GM11168 (cell line): Measurements from ENCODE around the gene NTHL1.

ENCODE experiments used
- in situ Hi-C: fragments of 300-500 bp; cut with MboI; formaldehyde crosslinking; loops from one replicate; pipeline ENCODE4 v1.12.0; 2022; ENCODE audit warnings: low sequenced_read_pairs; ENCODE audit not compliant: unreplicated experiment

Gene NTHL1

DNA sequence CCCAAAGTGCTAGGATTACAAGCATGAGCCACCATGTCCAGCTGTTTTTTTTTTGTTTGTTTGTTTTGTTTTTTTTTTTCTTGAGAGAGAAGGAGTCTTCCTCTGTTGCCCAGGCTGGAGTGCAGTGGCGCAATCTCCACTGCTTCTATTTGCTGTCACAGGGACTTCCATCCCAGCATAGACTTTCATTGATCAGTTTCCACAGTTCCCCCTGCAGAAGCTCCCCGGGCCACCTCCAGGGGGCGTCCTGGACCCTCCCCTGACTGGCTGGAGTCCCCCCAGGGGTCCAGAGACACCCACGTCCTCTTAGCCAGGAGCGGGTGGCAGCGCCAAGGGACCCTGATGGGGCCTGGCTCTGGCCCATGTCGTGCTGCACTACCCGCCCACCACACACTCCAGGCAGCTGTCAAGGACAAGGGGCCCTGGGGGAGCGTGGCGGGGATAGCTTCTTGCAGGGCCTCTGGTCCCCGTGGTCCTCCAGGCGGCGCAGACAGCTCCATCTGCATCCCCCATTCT is 31.2 kb downstream of the NTHL1 start:
- in situ Hi-C loops = loop anchor here (10.0 to 25.0 kb wide), 2 partner anchors 128 to 471 kb away; partner anchors contain the start of genes RAB26 and TBC1D24

DNA sequence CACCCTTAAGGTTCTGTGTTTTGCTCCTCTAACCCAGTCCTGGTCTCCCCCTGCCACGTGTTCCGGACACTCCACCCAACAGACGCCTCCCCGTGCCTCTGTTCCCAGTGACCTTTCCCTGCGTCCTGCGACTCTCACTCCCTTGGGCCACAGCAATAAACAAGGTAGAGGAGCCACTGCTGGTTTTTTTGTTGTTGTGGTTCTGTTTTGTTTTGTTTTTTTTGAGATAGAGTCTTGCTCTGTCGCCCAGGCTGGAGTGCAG is 31.8 kb downstream of the NTHL1 start:
- in situ Hi-C loops = loop anchor here (10.0 to 25.0 kb wide), 2 partner anchors 129 to 471 kb away; partner anchors contain the start of genes RAB26 and TBC1D24

DNA sequence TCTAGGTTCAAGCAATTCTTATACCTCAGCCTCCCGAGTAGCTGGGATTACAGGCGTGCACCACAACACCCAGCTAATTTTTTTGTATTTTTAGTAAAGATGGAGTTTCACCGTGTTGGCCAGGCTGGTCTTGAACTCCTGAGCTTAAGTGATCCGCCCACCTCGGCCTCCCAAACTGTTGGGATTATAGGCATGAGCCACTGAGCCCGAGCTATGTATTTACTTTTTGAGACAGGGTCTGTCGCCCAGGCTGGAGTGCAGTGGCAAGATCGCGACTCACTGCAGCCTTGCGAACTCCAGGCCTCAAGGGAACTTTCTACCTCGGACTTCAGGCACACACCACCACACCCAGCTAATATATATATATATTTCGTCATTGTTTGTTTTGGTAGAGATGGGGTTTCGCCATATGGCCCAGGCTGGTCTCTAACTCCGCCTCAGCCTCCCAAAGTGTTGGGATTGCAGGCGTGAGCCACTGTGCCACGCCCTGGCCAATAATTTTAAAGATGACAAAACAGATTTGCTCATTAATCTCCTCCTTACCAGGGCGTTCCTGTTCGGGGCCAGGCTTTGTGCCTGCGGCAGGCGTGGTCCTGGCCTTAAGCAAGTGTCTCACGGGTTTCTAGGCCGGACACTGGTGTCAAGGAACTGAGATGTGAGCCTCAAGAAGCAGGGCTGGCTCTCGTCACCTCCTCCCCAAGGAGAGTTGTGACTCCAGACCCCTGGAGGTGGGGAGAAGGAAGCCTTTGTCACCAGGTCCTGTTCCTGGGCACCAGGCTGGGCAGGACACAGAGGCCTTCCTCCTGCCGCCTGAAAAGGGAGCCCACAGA is 32.3 kb downstream of the NTHL1 start:
- in situ Hi-C loops = loop anchor here (10.0 to 25.0 kb wide), 2 partner anchors 129 to 472 kb away; partner anchors contain the start of genes RAB26 and TBC1D24

DNA sequence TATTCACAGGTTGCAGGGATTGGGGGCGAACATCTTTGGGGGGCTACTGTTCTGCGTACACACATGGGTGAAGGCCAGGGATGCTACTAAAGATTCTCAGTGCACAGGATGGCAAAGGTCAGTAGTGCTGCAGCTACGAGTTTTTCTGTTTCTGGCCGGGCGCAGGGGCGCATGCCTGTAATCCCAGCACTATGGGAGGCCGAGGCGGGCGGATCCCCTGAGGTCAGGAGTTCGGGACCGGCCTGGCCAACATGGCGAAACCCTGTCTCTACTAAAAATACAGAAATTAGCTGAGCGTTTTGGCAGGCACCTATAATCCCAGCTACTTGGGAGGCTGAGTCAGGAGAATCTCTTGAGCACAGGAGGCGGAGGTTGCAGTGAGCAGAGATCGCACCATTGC is 34.1 kb downstream of the NTHL1 start:
- in situ Hi-C loops = loop anchor here (10.0 to 25.0 kb wide), 2 partner anchors 131 to 474 kb away; partner anchors contain the start of genes RAB26 and TBC1D24

DNA sequence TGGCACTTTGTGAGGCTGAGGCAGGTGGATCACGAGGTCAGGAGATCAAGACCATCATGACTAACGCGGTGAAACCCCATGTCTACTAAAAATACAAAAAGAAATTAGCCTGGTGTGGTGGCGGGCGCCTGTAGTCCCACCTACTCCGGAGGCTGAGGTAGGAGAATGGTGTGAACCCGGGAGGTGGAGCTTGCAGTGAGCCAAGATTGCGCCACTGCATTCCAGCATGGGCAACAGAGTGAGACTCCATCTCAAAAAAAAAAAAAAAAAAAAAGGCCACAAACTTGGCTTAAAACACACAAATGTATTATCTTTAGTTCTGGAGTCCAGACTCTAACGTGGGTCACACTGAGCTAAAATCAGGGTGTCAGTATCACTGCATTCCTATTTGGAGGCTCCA is 35.9 kb downstream of the NTHL1 start:
- in situ Hi-C loops = loop anchor here (10.0 to 25.0 kb wide), 2 partner anchors 133 to 476 kb away; partner anchors contain the start of genes RAB26 and TBC1D24

DNA sequence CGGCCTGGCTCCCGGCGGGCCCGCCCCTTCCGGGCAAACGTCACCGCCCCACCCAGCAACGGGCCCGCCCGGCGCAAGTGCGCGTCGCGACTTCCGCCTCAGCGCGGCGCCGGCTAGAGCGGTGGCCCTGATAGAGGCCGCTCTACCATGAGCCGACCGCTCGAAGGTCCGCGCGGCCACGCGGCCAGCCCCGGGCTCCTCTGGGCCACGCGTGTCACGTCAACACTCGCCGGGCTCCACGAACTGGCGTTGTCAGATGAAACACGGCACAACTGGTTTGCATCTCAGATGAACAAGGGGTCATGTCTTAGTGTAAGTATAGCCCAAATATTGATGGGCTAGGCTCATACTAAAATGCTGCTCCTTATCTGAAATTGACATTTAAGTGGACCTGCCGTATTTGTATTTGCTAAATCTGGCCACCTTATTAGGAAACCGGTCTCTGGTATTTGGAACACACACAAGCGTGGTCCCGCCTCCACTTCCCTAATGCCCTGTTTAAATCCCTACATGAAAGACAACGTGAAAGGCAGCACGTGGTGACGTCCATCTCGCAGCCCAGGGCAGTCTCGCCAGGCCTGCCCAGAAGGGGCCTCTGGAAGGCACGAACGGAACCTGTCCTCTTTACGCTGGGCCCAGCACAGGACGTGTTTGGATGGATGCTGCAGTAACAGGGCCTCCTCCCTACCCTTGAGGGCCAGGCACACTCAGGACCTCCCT is 37.7 kb downstream of the NTHL1 start, which contains the start of gene ZNF598:
ZNF598 (minus strand) TSS at position 31 of the 720 bp plus-strand sequence.
- in situ Hi-C loops = loop anchor here (10.0 to 25.0 kb wide), 2 partner anchors 135 to 477 kb away; partner anchors contain the start of genes RAB26 and TBC1D24

DNA sequence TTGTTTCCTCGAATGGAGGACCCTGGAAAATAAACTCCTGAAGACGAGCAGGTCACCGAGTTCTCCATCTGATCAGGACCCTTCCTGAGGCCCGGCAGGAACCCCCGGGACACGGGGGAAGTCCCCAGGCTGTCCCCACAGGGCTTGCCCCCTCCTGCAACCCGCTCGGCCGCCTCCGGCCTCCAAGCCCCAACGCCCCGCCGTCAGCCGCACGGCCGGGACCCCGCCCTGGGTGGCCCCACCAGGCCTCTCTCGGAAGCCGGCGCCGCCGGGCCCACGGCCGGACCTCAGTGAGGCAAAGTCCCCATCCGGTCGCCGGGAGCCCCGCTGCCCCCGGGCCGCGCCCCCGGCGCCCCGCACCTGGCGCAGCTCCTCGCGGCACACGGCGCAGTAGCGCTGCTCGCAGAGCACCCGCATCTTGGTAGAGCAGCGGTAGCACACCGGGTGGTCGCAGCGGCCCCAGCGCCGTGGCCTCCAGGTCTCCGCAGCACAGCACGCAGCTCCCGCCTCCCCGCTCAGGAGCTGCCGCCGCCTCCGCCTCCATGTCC is 38.4 kb downstream of the NTHL1 start:
- in situ Hi-C loops = loop anchor here (25.0 kb wide), 1 partner anchor 478 kb away; the partner anchor contains the start of gene TBC1D24

DNA sequence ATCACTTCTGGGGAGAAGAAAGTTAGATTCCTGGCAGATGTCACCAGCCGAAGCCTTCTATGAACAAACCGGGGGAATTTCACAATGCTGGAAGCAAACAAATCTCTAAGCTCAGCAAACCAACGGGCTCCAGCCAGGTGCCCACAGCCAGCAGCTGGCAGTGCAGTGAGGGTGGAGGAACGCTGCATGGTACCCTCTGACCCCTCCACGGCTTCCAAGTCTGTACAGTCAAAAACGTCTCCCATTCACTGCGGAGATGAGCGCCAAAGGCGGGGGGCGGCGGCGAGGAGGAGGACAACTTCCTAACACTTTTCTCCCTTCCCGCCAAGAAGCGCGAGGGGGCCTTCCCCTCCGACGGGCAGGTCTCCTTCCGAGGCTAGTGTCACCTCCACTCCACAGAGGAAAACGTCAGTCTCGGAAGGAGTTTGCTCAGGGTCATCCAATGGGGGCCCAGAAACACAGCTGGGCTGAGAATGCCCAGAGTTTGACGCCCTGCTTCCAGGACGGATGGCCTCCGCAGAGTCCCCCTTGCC is 38.9 kb downstream of the NTHL1 start:
- in situ Hi-C loops = loop anchor here (25.0 kb wide), 1 partner anchor 479 kb away; the partner anchor contains the start of gene TBC1D24

DNA sequence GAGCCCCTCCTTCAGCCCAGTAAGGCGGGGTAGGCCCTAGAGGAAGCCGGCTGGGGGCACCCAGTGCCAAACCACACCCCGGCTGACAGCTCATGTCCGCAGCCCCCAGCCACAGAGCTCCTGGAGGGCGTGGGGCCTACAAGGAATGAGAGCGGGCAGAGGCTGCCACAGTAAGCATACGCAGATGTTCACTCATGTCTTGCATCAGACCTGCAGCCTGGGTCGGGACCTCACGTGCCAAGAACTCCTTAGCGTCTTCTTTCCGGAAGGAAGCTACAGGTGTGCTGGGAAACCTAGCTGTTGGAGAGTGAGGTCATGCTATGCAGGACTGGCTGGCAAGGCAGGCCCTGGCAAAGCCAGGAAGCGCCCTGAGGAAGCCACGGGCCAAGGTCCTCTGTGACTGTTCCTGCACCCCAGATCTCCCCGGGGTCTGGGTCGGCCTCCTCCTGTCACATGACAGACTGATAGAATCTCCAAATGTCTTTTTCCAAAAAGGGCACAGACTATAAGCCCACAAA is 39.6 kb downstream of the NTHL1 start:
- in situ Hi-C loops = loop anchor here (25.0 kb wide), 1 partner anchor 479 kb away; the partner anchor contains the start of gene TBC1D24

DNA sequence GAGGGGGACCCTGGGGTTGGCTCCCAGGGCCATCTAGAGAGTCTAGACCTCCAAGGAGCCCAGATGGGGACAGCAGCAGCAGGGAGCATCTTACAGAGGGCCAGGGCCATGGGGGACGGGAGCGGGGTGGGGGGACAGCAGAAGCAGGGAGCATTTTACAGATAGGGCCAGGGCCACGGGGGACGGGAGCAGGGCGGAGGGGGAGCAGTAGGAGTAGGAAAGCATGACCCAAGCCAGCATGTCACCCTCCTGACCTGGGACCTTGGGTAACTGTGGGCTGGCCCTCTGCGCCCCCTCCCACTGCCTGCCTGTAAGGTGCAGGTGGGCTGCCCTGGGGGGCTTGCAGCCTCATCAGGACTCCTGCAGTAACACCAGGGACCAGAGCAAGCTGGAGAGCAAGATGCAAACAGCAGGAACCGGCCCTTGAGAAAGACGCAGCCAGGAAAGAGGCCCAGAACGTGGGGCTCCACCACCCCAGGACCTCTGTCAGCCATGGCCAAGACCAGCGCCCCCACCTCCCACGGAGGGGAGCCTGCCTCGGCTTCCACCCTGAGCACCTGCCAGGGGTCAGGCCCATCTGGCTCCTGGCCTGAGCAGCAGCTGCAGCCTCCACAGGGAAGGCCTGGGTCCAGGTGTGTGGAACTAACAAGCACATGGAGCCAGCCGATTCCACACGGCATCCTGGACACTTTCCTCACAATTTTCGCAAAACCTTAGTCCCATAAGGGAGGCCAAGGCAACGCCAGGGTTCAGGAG is 40.4 kb downstream of the NTHL1 start:
- in situ Hi-C loops = loop anchor here (25.0 kb wide), 1 partner anchor 480 kb away; the partner anchor contains the start of gene TBC1D24

DNA sequence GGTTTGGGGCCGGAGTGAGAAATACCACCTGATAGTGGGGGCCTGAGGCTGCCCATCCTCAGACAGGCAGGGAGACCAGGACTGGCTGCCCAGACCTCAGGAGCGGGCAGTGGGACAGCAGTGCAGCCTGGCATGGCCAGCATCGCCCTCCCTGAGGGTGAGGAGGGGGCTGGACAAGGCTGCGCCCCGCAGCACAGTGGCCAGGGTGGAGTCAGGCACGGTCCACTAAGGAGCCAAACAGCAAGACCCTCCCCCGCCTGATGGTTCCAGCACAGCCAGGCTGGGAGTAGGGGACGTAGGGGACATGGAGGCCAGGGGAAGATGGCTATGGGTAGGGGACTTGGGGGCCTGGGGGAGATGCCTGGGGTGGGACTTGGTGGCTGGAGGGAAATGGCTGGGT is 41.3 kb downstream of the NTHL1 start:
- in situ Hi-C loops = loop anchor here (25.0 kb wide), 1 partner anchor 481 kb away; the partner anchor contains the start of gene TBC1D24

DNA sequence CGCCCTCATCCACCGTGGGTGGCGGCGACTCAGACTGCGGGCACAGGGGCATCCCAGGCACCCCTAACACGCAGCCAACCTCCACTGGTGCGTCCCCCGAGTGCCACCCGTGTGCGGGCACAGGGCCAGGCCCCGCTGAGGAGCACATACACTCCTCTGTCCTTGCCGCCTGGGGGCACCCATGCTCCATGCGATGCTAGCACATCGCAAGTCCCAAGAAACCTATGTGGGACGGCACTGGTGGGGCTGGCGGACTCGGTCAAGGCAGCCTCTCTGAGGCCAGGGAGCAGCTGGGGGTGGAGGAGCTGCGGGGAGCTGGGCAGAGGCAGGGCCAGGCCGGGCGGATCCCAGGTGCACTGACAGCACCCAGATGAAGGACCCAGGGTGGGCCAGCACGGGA is 42.0 kb downstream of the NTHL1 start:
- in situ Hi-C loops = loop anchor here (25.0 kb wide), 1 partner anchor 482 kb away; the partner anchor contains the start of gene TBC1D24

DNA sequence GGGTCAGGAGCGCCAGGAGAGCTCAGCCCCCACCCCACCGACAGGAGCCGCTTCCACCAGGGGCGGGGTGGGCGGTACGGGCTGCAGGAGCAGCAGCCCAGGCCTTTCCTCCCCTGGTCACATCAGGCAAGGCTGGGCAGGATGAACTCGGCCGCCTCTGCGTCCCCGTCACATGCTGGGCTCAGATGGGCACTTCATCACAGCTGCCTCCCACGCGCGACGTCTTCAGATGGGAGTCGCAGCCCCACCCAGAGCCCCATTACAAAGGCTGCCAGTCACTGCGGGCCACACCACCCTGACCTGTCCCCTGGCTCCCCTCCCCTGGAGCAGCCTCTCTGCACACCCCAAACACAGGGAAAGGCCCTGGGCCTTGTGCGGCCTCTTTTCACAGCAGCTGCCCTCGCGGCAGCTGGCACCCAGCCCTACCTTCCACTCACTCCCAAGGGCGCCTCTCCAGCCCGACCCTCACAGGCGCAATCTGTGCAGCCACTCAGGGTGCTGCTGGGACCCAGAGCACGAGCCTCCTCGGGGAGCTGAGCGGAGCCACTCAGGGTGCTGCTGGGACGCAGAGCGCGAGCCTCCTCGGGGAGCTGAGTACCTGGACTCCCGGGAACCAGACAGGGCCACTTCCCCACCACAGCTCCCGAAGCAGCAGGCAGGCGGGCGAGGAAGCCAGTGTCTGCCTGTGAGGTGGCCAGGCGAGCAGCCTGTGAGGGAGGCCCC is 42.7 kb downstream of the NTHL1 start:
- in situ Hi-C loops = loop anchor here (25.0 kb wide), 1 partner anchor 482 kb away; the partner anchor contains the start of gene TBC1D24

DNA sequence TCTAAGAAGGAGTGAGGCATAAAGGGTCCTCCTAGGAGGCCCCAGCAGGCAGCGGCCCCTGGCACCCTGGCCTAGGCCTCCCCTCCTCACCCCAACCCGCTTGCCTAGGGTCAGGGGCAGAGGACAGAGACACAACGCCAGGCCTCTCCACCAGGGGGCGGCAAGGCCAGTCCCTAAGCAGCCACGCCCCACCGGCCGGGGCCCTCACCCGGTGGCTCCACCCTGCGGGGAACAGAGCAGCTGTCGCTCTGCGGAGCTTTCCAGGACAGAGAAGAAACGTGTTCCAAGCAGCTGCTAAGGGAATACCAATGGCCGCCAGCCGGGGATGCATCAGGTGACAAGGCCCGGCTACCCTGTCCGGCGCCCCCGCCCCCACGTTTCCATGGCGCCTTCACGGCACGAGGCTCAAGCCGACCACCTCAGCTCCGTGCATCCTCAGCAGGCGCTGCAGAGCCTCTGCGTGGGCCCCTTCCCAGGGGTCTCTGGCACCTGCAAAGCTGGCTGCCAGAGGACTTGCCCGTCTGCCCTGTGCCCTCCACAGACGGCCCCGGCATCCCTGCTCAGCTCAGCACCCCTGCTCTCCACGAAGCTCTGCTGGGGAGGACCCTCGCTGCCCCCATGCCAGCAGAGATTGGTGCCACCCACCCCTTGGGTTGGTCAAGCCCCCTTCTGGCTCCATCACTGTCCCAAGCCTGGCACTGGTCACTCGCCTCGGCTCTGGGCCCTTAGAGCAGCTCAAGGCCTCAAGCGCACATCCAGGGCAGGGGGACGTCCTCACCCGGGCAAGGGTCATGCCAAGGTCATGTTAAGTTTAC is 43.6 kb downstream of the NTHL1 start:
- in situ Hi-C loops = loop anchor here (25.0 kb wide), 1 partner anchor 483 kb away; the partner anchor contains the start of gene TBC1D24

DNA sequence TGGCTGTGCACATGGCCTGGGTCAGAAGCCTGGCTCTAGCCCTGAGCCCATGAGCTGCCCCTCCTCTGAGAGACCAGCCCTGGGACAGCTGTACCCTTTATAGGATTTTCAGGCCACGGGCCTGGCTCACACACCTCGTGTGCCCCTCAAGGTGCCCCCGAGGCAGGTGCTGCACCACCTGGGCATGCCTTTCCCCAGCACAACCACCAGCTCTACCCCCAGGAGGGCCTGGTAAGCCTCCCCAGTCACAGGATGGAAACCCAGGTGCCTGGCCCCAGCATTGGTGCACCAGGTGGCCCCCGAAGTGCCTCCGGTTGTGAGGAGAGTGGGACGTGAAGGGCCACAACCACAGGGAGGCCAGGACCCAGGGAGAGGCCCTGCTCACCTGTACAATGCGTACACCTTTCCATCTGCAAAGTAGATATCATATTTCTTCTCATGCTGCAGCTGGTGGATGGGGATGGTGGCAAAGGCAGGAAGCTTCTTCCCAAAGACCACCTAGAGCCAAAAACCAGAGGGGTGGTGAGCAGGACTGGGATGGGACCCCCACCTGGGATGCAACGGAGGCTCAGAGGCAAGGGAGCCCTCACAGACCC is 44.3 kb downstream of the NTHL1 start:
- in situ Hi-C loops = loop anchor here (25.0 kb wide), 1 partner anchor 484 kb away; the partner anchor contains the start of gene TBC1D24

DNA sequence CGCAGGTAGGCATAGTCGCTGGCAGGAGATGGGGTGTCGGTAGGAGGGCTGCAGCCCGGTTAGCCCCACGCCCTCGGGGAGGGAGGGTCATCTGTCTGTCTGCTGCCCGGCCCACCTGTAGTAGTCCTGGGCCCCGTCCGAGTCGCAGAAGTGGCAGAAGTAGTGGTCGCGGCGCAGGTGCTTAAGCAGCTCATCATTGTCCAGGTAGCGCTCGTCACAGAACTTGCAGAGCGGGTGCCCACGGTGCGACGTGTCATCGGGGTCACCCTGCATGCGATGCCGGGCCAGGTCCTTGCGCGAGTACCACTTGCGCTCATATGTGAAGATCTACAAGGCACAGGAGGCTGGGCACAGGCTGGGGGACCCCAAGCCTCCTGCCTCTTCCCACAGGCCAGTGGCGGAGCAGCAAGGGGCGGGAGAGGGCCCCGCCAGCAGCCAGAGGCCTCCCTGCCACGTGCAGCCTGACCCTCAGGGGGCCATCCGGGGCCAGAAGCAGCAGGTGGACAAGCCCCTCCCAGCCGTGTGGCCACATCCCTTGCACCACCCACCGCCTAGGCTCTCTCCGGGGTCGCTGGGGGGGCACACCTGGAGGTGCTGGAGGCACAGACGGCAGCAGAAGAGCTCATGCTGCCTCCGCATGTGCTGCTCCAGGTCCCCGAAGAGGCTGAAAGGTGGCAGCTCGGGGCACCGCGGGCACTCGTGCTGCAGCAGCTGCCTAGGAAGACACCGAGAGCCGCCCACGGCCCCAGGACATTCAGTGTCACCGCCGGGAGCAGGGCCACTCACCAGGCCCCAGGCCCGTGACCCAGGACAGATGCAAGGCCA is 45.0 kb downstream of the NTHL1 start:
- in situ Hi-C loops = loop anchor here (25.0 kb wide), 1 partner anchor 485 kb away; the partner anchor contains the start of gene TBC1D24
